ENCODE results near the gene PRELP.

GRCh38 chr1:203476216-203476814 is 709 bp downstream of the PRELP start:
- TF ChIP-seq CTCF (IDR thresholded peaks at IDR 0.05; ENCODE audit: low read depth, low read length) (no peak), MAX (IDR thresholded peaks at IDR 0.05; ENCODE audit: low read depth, low read length) (no peak), POLR2A (IDR thresholded peaks at IDR 0.05; ENCODE audit: extremely low read depth, insufficient read length) (no peak)

Measured in NB4 (cell line).